Adrenal gland (tissue), 5 donors: ENCODE results near the gene EFNA1.
"Not testable (repeated sequence)": the region's sequence is repeated elsewhere in the genome, so short reads cannot be mapped to it uniquely, and the experiment has no call there.

Source experiments
- POLR2A ChIP-seq, 2 donors: fragments of 450-650 bp; IDR thresholded peaks; one replicate each; pipeline ENCODE4 v1.6.1; 2017; ENCODE audit warnings: antibody characterized with exemption in 2 of 2, mild to moderate bottlenecking in 2 of 2, moderate library complexity in 1 of 2
- TF ChIP-seq, protein P1 (sequence below), 6 experiments: fragments of 450-650 bp in 4 of 6; fragments of 200-600 bp in 2 of 6; sonication (generic) in 1 of 6; IDR thresholded peaks; 1 replicate in 5 of 6; 2 replicates in 1 of 6; pipeline versions ENCODE4 v1.5.1 to v1.8.0; 2016 to 2021; ENCODE audit warnings: antibody characterized with exemption in 6 of 6, mild to moderate bottlenecking in 2 of 6, moderate library complexity in 1 of 6
- donor health status: DM: no; HTN: no; CAD: no.

DNA sequence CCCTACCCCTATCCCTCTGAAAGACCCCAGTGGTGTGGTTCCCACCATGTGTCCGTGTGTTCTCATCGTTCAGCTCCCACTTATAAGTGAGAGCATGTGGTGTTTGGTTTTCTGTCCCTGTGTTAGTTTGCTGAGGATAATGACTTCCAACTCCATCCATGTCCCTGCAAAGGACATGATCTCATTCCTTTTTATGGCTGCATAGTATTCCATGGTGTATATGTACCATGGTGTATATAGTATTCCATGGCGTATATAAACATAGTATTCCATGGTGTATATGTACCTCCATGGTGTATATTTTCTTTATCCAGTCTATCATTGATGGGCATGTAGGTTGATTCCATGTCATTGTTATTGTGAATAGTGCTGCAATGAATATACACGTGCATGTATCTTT, 36.1 kb downstream of the EFNA1 start:
- TF ChIP-seq, protein P1, sequence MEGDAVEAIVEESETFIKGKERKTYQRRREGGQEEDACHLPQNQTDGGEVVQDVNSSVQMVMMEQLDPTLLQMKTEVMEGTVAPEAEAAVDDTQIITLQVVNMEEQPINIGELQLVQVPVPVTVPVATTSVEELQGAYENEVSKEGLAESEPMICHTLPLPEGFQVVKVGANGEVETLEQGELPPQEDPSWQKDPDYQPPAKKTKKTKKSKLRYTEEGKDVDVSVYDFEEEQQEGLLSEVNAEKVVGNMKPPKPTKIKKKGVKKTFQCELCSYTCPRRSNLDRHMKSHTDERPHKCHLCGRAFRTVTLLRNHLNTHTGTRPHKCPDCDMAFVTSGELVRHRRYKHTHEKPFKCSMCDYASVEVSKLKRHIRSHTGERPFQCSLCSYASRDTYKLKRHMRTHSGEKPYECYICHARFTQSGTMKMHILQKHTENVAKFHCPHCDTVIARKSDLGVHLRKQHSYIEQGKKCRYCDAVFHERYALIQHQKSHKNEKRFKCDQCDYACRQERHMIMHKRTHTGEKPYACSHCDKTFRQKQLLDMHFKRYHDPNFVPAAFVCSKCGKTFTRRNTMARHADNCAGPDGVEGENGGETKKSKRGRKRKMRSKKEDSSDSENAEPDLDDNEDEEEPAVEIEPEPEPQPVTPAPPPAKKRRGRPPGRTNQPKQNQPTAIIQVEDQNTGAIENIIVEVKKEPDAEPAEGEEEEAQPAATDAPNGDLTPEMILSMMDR (IDR thresholded peaks at IDR 0.05): not testable (repeated sequence)
- TF ChIP-seq POLR2A (IDR thresholded peaks at IDR 0.05): not testable (repeated sequence)
